ENCODE measurements around the gene SEZ6L.

Gene SEZ6L

GRCh38 chr22:26426924-26427323 lies 257.7 kb downstream of the SEZ6L start:
- TF ChIP-seq GATA3 (IDR thresholded peaks at IDR 0.05; ENCODE audit: low read depth, low read length), result no peak

GRCh38 chr22:26428515-26429457 lies 259.5 kb downstream of the SEZ6L start, which contains the start of gene ASPHD2:
Gene ASPHD2 (plus strand): TSS chr22:26429260. CDS start chr22:26433616, 4,356 bp downstream.
- no peak for TF ChIP-seq GATA3 (IDR thresholded peaks at IDR 0.05; ENCODE audit: low read depth, low read length)
- no peak for TF ChIP-seq GATA2 (IDR thresholded peaks at IDR 0.05; ENCODE audit: low read depth, low read length)

DNA sequence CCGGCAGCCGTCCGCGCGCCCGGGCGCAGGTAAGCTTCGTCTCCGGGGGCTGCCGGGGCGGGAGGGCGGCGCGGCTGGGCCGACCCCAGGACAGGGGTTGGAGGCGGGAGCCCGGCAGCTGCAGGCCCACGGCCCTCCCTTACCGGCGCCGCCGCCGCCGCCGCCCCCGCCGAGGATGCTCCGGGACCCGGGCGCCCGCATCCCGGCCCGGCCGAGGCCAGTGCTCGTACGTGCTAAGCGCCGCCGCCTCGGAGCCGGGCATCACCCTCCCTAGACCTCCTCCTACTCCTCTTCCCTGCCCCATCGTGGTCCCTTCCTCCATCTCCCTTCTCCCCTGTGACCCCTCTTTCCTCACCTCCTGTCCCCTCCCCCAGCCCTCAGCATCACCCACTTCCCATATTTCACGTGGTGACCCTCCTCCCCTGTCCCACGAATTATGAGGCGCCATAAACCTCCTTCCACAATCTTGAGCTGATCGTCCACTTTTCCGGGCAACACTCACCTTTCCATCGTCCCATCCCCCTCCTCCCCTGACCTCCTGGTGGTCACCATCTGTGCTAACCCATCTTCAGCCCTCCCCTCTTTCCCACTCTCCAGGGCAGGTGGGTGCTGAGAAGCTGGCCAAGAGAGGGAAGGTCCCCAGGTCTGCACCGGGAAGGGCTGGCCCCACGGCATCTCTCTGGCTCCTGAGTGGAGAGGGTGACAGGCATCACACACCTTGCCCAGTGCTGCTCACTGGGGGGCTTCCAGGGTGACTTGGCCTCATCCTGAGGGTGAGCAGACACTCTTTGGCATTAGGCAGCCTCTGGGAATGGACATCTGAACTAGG lies 260.4 kb downstream of the SEZ6L start:
- TF ChIP-seq GATA2 (IDR thresholded peaks at IDR 0.05; ENCODE audit: low read depth, low read length) (no peak), GATA3 (IDR thresholded peaks at IDR 0.05; ENCODE audit: low read depth, low read length) (no peak)

DNA sequence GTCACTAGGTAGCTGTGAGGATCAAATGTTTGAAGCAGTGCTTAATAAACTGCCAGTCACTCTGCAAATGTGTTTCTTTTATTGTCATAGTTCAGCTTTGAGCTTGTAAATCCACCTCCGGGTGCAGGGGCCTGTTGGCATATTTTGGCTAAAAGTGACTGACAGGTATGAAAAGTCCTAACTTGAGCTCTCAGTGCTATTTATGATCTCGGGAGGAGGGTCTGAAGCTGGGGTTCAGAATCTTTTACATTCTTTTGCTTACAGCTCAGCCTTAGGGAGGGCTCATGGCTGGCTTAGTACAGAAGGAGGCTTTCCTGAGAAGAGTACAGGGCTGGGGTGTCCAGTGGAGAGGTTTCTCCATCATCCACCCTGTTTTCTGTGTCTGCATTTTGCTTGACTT lies 261.3 kb downstream of the SEZ6L start:
- TF ChIP-seq GATA3 (IDR thresholded peaks at IDR 0.05; ENCODE audit: low read depth, low read length), result no peak
- no peak for TF ChIP-seq GATA2 (IDR thresholded peaks at IDR 0.05; ENCODE audit: low read depth, low read length)

GRCh38 chr22:26431261-26431995 lies 262.2 kb downstream of the SEZ6L start:
- no peak for TF ChIP-seq GATA2 (IDR thresholded peaks at IDR 0.05; ENCODE audit: low read depth, low read length)

DNA sequence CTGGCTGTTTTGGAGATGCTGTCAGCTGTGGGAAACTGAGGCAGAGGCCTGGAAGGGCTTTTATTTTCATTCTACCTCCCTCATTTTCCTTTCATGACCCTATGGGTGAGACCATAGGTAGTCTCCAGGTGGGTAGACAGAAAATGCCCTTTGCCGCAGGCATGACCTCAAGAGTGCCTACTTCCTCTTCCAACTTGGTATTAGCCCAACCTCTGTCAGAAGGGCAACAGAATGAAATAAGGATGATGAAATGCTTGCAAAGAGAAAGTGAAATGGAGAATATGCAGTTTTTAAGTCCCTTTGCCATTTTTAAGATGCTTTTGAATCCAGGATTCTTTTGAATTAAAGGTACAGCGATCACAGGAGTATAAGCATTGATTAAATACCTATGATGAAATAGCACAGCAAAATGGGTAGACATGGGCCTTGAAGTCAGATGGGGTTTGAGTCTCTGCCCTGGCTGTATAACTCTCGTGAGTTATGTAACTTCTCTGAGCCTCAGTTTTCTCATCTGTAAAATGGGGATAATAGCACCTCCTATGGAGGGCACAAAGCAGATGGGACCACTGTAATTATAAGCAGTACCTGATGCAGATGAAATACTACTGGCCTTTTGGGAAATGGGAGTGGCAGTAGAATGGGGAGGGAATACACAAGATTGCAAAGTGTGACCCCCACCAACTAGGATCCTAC lies 263.5 kb downstream of the SEZ6L start:
- TF ChIP-seq GATA3 (IDR thresholded peaks at IDR 0.05; ENCODE audit: low read depth, low read length) (no peak), GATA2 (IDR thresholded peaks at IDR 0.05; ENCODE audit: low read depth, low read length) (no peak)

All from SH-SY5Y (cell line).